NK-92 (cell line): ENCODE measurements around the gene ZNF629.

Experiments
- DNase-seq: peaks from one replicate; lab custom pipeline; 2025; ENCODE audit not compliant: unreplicated experiment; lab: John Stamatoyannopoulos, UW

Gene ZNF629

GRCh38 chr16:30748634-30749445 is 38.2 kb downstream of the ZNF629 start:
- no peak for DNase-seq

DNA sequence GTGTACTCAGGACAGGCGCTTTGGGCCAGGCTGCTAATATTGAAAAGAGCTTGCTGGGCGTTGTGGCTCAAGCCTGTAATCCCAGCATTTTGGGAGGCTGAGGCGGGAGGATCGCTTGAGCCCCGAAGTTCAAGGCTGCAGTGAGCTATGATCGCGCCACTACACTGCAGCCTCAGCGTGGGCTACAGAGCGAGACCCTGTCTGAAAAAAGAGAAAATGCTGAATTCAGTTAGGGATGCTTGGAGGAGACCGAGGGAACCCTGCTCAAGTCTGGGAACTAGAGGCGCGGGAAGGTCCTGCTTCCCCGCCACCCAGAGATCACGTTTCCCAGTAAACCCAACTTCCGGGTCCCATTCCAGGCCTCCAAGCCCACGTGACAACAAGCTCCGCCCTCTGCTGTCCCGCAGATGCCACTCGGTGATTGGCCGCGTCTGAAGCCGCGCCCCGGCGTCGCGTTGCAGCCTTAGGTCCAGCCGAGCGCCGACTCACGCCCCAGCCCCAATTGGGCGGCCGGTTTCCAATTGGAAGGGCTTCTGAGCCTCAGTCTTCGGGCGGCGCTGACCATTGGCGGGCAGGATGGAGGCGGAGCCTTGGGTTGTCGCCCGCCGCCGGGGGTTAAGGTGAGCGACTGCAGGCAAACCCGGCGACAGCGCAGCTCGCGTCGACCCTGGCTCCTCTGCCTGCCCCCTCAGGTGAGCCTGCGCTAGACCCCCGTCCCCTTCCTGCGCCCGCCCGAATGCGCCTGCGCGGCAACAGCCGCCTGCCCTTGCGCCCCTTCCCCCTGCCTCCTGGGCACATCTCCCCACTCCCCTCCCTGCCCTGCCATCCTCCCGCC is 39.0 kb downstream of the ZNF629 start, which contains the start of gene PHKG2:
Gene PHKG2, plus strand, starts transcription at position 627 of the 835 bp plus-strand sequence. CDS start 396 bp downstream, outside the sequence.
- peak; percentile 59 for DNase-seq

DNA sequence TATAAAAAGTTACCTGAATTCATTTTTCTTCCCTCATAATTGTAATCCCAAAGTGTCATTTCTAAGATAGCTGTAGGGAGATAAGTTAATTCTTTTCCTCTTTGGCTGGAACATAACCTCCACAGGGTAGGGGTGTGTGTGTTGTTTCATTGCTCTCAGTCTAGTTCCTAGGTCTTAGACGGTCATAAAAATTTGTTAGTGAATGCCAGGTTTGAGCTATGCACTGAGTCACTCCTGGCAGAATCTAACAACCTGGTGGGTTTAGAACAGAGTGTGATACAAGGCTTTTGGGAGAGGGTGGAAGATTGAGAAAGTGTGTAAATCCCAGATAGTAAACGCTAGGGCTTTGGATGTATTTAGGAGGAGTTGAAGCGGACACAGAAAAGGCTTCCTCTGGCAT is 39.7 kb downstream of the ZNF629 start:
- DNase-seq: no peak

DNA sequence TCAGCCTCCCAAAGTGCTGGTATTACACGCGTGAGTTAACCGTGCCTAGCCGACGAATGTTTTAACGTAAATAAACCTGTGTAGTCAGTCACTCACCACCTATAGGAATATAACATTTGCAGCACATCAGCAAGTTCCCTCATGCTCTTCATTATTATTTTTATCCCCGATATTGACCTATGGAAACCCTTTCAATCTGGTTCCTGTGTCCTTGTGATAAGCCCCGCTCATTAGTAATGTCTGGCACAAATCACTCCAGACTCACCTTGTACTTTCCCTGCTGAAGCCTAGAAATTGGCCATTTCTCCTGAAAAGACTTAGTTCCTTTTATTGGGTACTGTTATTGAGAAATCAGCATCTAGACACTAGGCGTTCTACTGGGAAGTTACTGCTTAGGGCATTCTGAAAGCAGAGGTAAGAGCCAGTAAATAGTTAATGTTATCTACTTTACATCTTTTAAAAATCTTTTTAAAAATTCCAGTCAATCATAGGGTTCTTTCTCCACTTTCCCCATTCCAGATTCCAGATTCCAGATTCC is 40.3 kb downstream of the ZNF629 start:
- DNase-seq: no peak

GRCh38 chr16:30745082-30745481 is 41.9 kb downstream of the ZNF629 start:
- DNase-seq: no peak

DNA sequence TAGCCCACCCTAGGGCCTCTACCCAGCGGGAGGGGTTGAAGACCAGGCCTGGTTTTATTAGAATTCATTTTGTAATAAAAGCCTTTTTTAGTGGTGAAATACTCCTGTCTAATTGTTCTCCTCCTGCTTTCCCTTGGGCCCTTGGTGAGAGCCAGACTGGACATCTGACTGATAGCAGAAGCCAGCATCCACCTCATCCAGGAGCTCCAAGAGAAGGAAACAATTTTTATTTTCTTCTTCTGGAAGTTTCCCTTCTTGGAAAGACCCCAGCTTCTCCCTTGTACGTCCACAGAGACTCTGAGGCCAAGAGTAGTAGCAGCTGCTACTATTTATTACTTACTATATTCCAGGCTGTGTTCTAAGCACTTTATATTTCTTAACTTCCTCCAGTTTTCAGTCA is 42.8 kb downstream of the ZNF629 start:
- DNase-seq: no peak

- DNase-seq: no peak
These were observed 43.3 kb downstream of the ZNF629 start for GRCh38 chr16:30743716-30744115.

DNA sequence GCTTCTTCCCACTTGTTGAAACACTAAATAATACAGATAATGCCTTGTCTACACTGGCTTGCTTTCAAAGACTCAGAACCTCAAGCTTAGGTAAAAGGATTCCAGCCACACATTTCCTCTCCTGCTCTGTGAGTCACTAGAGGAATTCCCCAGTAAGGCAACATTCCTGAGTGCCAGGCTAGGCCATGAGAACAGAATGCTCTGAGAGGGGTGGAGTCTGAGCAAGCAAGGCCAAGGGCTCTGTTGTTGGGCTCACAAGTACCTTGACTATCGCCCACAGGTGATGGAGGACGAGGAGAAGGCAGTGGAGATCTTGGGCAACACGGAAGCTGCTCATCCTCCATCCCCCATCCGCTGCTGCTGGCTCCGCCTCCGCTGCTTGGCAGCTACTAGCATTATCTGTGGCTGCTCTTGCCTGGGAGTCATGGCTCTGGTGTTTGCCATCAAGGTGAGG is 45.5 kb downstream of the ZNF629 start:
- DNase-seq: no peak

GRCh38 chr16:30740364-30741251 is 46.4 kb downstream of the ZNF629 start:
- DNase-seq: no peak

DNA sequence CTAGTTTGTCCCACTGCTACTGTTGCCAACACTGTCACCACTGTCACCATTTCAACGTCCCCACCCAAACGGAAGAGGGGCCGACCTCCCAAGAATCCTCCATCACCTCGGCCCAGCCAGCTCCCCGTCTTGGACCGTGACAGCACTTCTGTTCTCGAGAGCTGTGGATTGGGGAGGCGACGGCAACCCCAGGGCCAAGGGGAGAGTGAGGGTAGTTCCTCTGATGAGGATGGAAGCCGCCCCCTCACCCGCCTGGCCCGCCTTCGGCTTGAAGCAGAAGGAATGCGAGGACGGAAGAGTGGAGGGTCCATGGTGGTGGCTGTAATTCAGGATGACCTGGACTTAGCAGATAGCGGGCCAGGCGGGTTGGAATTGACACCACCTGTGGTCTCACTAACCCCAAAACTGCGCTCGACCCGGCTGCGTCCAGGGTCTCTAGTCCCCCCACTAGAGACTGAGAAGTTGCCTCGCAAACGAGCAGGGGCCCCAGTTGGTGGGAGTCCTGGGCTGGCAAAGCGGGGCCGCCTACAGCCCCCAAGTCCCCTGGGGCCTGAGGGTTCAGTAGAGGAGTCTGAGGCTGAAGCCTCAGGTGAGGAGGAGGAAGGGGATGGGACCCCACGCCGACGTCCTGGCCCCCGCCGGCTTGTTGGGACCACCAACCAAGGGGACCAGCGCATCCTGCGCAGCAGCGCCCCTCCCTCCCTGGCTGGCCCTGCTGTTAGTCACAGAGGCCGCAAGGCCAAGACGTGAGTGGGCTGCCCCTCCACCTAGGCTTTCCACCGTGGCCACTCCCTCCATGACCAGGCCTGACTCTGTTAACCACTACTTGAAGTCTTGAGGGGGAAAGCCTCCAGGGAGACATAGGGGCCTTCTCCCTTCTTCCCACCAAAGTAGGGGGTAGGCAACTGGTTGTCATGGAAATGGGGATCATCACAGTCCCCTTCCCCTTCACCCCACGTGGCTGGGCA is 47.7 kb downstream of the ZNF629 start:
- DNase-seq: no peak

DNA sequence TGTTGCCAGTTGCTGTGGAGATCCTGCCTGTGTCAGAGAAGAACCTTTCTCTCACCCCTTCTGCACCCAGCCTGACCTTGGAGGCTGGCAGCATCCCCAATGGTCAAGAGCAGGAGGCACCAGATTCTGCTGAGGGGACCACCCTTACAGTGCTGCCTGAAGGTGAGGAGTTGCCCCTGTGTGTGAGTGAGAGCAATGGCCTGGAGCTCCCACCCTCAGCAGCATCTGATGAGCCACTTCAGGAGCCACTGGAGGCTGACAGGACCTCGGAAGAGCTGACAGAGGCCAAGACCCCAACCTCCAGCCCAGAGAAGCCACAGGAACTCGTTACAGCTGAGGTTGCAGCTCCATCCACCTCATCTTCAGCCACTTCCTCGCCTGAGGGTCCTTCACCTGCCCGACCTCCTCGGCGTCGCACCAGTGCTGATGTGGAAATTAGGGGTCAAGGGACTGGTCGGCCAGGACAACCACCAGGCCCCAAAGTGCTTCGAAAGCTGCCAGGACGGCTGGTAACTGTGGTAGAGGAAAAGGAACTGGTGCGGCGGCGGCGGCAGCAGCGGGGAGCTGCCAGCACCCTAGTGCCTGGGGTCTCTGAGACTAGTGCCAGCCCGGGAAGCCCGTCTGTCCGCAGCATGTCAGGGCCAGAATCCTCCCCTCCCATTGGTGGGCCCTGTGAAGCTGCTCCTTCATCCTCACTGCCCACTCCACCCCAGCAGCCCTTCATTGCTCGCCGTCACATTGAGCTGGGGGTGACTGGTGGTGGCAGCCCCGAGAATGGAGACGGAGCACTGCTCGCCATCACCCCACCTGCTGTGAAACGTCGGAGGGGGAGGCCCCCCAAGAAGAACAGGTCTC is 49.0 kb downstream of the ZNF629 start:
- no peak for DNase-seq

- no peak for DNase-seq
These were observed 49.8 kb downstream of the ZNF629 start for GRCh38 chr16:30736995-30737793.

DNA sequence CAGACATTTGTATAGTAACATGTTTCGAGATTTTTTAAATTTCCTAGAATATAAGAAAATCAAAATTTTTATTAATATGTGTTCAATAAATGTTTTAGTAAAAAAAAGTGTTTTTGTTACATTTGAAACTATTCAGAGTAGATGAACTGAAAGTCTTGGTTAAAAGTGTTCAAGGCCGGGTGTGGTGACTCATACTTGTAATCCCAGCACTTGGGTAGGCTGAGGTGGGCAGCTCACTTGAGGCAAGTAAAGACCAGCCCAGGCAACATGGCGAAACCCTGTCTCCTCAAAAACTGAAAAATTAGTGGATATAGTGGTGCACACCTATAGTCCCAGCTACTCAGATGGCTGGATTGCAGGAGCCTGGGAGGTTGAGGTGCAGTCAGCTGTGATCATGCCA is 55.6 kb downstream of the ZNF629 start:
- DNase-seq: no peak

DNA sequence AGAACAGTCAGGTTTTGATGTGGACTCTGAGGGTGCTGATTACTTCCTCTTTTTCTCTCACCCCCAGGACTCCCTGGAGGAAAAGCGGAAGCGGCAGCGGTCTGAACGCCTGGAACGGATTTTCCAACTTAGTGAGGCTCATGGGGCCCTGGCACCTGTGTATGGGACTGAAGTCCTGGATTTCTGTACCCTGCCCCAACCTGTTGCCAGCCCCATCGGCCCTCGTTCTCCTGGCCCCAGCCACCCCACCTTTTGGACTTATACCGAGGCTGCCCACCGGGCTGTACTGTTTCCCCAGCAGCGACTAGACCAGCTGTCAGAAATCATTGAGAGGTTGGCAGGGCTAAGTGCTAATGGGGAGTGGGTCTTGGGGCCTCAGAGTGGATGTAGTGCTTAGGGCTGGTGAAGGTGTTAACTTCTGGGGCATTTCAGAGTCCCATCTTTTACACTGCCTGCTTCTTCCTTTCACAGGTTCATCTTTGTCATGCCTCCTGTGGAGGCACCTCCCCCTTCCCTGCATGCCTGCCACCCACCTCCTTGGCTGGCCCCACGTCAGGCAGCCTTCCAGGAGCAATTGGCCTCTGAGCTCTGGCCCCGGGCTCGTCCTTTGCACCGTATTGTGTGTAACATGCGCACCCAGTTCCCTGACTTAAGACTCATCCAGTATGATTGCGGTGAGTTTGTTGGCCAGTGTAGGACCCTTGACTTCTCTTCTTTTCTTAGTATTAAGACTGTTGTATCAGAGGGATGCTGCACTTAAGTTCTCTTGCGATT is 57.9 kb downstream of the ZNF629 start:
- no peak for DNase-seq
